ENCODE measurements around the gene FRMPD4.

DNA sequence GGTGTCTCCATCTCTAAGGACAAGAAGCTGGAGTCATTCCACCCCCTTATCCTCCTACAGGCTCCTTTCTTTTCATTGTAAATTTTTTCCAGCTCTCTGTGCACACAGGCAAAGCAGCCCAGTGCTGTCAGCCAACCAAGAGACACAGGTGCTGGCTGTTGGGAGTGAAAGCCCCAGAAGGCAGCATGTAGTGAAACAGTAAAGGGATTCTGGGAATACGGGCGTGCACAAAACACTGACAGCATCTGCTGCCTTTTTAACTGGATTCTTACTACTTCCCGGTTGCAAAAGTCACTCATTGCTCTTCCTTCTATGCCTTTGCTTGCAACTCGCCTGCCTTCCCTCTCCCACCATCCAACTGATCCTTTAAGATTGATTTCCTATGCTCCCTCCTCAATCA lies 444.4 kb downstream of the FRMPD4 start:
- TF ChIP-seq CTCF (conservative IDR thresholded peaks at IDR 0.05; ENCODE audit: low read length) (no peak), EZH2phosphoT487 (IDR thresholded peaks at IDR 0.05; ENCODE audit: borderline replicate concordance) (no peak)
